ENCODE measurements around the gene ZNF84. TPM values are rescaled to one million over a fixed set of nuclear protein-coding genes. Genes with fewer than 3 reads are reported as not detected.

ZNF84 gene
- total and polyA plus RNA-seq, 12 donors, result 4.6 to 23.0 (median 16.8) TPM

DNA sequence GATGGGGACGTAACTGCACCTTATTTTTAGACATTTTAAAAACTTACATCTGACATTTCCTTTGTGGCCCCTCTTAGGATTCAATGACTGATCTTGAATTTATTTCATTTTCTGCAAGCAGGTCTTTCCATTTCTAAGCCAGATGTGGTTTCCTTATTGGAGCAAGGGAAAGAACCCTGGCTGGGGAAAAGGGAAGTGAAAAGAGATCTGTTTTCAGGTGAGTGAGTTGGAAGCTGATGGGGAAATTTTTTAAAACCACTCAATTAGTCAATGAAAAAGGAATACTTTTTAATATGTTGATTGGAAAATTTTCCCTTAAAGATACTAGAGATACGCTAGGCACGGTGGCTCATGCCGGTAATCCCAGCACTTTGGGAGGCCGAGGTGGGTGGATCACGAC, 46.0 kb downstream of the ZNF84 start:
- H3K36me3 ChIP-seq, result peaks cover 0 to 69% (median 60%) of the 10 kb centered on the region in 9 donors
- H3K4me3 ChIP-seq, result no peak overlapping the region
- no peak overlapping the region for H3K27ac ChIP-seq
- intact Hi-C loops (cut with DNase I), result loop anchor here in 2 of 10 donors (5.0 kb wide), 2 partner anchors 44 to 46 kb away; partner anchors contain the start of gene ZNF84 (in 1 of the 2)
- no peaks in the 10 kb centered on the region for H3K27me3 ChIP-seq
- peaks cover 0 to 18% (median 11%) of the 10 kb centered on the region in 9 donors for H3K4me1 ChIP-seq
- TF ChIP-seq, protein P1, sequence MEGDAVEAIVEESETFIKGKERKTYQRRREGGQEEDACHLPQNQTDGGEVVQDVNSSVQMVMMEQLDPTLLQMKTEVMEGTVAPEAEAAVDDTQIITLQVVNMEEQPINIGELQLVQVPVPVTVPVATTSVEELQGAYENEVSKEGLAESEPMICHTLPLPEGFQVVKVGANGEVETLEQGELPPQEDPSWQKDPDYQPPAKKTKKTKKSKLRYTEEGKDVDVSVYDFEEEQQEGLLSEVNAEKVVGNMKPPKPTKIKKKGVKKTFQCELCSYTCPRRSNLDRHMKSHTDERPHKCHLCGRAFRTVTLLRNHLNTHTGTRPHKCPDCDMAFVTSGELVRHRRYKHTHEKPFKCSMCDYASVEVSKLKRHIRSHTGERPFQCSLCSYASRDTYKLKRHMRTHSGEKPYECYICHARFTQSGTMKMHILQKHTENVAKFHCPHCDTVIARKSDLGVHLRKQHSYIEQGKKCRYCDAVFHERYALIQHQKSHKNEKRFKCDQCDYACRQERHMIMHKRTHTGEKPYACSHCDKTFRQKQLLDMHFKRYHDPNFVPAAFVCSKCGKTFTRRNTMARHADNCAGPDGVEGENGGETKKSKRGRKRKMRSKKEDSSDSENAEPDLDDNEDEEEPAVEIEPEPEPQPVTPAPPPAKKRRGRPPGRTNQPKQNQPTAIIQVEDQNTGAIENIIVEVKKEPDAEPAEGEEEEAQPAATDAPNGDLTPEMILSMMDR (IDR thresholded peaks at IDR 0.05), result no peak
- ATAC-seq (no peak), DNase-seq (no peak)
- H3K9me3 ChIP-seq, result peaks cover 0 to 88% (median 71%) of the 10 kb centered on the region in 11 donors
- WGBS, 2 donors, result 97 to 99% methylated on average over 6 of the region's 6 CpGs

GRCh38 chr12:133105620-133106019, 68.3 kb downstream of the ZNF84 start:
- DNase-seq (no peak), ATAC-seq (no peak)
- WGBS, 2 donors, result 96 to 99% methylated on average over 3 of the region's 3 CpGs
- intact Hi-C loops (cut with DNase I), result loop anchor here in 1 of 10 donors (5.0 kb wide), 1 partner anchor 48 kb away; no protein-coding TSS in a partner anchor
- H3K4me3 ChIP-seq, result no peak overlapping the region
- TF ChIP-seq, protein P1 (IDR thresholded peaks at IDR 0.05), result no peak
- H3K27ac ChIP-seq, result no peak overlapping the region
- peaks cover 11 to 100% (median 92%) of the 10 kb centered on the region in 9 donors for H3K36me3 ChIP-seq
- no peaks in the 10 kb centered on the region for H3K4me1 ChIP-seq
- H3K9me3 ChIP-seq, result peaks cover 22 to 100% (median 100%) of the 10 kb centered on the region in 11 donors
- H3K27me3 ChIP-seq, result no peaks in the 10 kb centered on the region

DNA sequence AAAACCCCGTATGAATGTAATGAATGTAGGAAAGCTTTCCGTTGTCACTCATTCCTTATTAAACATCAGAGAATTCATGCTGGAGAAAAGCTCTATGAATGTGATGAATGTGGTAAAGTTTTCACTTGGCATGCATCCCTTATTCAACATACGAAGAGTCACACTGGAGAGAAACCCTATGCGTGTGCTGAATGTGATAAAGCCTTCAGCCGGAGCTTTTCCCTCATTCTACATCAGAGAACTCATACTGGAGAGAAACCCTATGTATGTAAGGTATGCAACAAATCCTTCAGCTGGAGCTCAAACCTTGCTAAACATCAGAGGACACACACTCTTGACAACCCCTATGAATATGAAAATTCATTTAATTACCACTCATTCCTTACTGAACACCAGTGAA, 68.9 kb downstream of the ZNF84 start:
- Histone ChIP-seq H3K36me3 (peaks cover 8 to 100% (median 86%) of the 10 kb centered on the region in 9 donors), H3K27me3 (no peaks in the 10 kb centered on the region), H3K27ac (no peak overlapping the region), H3K4me1 (no peaks in the 10 kb centered on the region), H3K4me3 (no peak overlapping the region), H3K9me3 (peaks cover 17 to 100% (median 100%) of the 10 kb centered on the region in 11 donors)
- ATAC-seq (no peak), DNase-seq (no peak)
- intact Hi-C loops (cut with DNase I), result loop anchor here in 1 of 10 donors (5.0 kb wide), 1 partner anchor 49 kb away; no protein-coding TSS in a partner anchor
- TF ChIP-seq, protein P1 (IDR thresholded peaks at IDR 0.05), result no peak
- WGBS, 2 donors, result 94 to 97% methylated on average over 5 of the region's 5 CpGs

GRCh38 chr12:133107121-133107520, 69.8 kb downstream of the ZNF84 start:
- intact Hi-C loops (cut with DNase I), result loop anchor here in 1 of 10 donors (5.0 kb wide), 1 partner anchor 50 kb away; no protein-coding TSS in a partner anchor
- H3K4me3 ChIP-seq, result no peak overlapping the region
- WGBS, 2 donors, result 93 to 99% methylated on average over 1 of the region's 1 CpG
- H3K36me3 ChIP-seq, result peaks cover 8 to 100% (median 78%) of the 10 kb centered on the region in 9 donors
- no peaks in the 10 kb centered on the region for H3K4me1 ChIP-seq
- DNase-seq (no peak), ATAC-seq (no peak)
- H3K27ac ChIP-seq, result no peak overlapping the region
- TF ChIP-seq, protein P1 (IDR thresholded peaks at IDR 0.05), result no peak
- H3K9me3 ChIP-seq, result peaks cover 17 to 100% (median 100%) of the 10 kb centered on the region in 11 donors
- H3K27me3 ChIP-seq, result no peaks in the 10 kb centered on the region

Measured in heart right ventricle (tissue), 16 donors.